GM19240 (cell line): ENCODE measurements around the gene BTBD17.
A peak's percentile ranks its signal among the peaks of the same experiment; 100 is the strongest.

Source experiments
- DNase-seq: peaks from one replicate; pipeline ENCODE4 v3.0.0; 2011; ENCODE audit warnings: low spot score; ENCODE audit not compliant: insufficient read length

The BTBD17 gene

GRCh38 chr17:74359916-74360315 is 1.8 kb downstream of the BTBD17 start:
- no peak for DNase-seq

- no peak for DNase-seq
These were observed 3.0 kb downstream of the BTBD17 start for GRCh38 chr17:74358697-74359096.

GRCh38 chr17:74357466-74357809 is 4.2 kb downstream of the BTBD17 start:
- DNase-seq, result no peak

GRCh38 chr17:74356646-74357465 is 4.8 kb downstream of the BTBD17 start:
- no peak for DNase-seq

- no peak for DNase-seq
These were observed 6.6 kb downstream of the BTBD17 start for GRCh38 chr17:74355065-74355464.

GRCh38 chr17:74354561-74354960 is 7.1 kb downstream of the BTBD17 start:
- no peak for DNase-seq

- peak; percentile 81 for DNase-seq
These were observed 7.5 kb downstream of the BTBD17 start for GRCh38 chr17:74354123-74354522.

GRCh38 chr17:74353446-74354060 is 8.1 kb downstream of the BTBD17 start:
- no peak for DNase-seq

- no peak for DNase-seq
These were observed 10.0 kb downstream of the BTBD17 start for GRCh38 chr17:74351552-74352210.

- no peak for DNase-seq
These were observed 11.2 kb downstream of the BTBD17 start for GRCh38 chr17:74350486-74350885.

- DNase-seq, result no peak
These were observed 12.5 kb downstream of the BTBD17 start for GRCh38 chr17:74349120-74349519.

- no peak for DNase-seq
These were observed 14.0 kb downstream of the BTBD17 start for GRCh38 chr17:74347646-74348045.

GRCh38 chr17:74345433-74346241 is 16.0 kb downstream of the BTBD17 start:
- no peak for DNase-seq

GRCh38 chr17:74344658-74345057 is 17.0 kb downstream of the BTBD17 start:
- DNase-seq, result no peak

GRCh38 chr17:74343526-74344284 is 18.0 kb downstream of the BTBD17 start:
- DNase-seq, result no peak

GRCh38 chr17:74343121-74343520 is 18.5 kb downstream of the BTBD17 start:
- DNase-seq, result no peak

- no peak for DNase-seq
These were observed 19.4 kb downstream of the BTBD17 start for GRCh38 chr17:74342224-74342623.

- no peak for DNase-seq
These were observed 21.1 kb downstream of the BTBD17 start for GRCh38 chr17:74340470-74341023.

GRCh38 chr17:74339537-74340195 is 22.0 kb downstream of the BTBD17 start:
- DNase-seq, result no peak

GRCh38 chr17:74337834-74338500 is 23.7 kb downstream of the BTBD17 start:
- DNase-seq, result no peak
